COLO668 (cell line): Measurements from ENCODE around the gene KMT2E.

ENCODE experiments used
- DNase-seq: peaks from one replicate; lab custom pipeline; 2025; ENCODE audit not compliant: unreplicated experiment; lab: John Stamatoyannopoulos, UW

KMT2E gene

DNA sequence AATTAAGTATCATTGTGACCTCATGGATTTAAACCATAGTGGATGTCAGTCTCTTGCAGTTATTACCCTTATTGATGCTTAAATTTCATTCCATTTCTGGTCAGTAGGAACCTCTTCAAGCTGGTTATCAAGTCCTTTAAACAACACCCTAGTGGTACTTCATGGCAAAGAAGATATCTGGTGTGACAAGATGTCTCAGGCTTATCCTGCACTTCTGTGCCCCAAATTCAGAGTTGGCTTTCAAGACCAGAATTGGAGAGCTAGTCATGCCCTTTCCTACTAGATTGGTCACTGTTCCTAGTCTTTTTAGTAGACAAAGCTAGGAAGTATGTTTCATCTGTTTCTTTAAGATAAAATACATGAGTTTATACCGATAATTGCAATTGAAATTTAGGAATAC, 54.9 kb downstream of the KMT2E start:
- no peak for DNase-seq

DNA sequence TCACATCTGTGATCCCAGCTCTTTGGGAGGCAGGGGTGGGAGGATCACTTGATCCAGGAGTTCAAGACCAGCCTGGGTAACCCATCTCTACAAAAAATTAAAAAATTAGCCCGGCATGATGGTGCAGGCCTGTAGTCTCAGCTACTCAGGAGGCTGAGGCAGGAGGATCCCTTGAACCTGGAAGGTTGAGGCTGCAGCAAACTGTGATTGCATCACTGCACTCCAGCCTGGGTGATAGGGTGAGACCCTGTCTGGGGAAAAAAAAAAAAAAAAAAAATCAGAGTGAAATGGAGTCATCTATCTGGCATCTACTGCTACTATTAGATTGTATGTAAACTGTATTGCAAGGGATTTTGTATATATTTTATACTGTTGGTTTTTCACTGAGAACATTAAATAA, 59.1 kb downstream of the KMT2E start:
- no peak for DNase-seq

DNA sequence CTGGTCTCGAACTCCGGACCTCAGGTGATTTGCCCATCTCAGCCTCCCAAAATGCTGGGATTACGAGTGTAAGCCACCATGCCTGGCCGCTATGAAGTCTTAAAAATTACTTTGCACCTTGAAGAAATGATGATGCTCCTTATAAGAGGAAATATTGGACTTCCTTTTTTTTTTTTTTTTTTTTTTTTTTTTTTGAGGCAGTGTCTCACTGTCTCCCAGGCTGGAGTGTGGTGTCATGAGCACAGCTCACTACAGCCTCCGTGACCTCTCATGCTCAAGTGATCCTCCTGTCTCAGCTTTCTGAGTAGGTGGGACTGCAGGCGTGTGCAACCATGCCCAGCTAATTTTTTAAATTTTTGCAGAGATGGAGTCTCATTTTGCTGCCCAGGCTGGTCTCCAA, 65.3 kb downstream of the KMT2E start:
- DNase-seq: no peak

DNA sequence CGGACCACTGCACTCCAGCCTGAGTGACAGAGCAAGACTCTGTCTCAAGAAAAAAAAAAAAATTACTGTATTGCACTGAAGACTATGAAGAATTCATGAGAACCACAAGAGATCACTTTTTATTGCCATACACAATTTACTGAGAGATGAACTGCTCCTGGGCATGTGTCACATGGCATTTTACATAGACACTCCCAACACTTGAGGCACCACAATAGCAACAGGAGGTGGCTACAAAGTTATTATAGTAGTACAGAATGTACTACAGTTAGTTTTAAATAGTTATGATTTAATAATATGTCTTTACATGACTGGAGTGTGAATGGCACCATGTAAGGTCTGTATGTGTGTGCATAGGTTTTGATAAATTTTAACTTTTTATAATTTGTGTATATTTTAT, 70.6 kb downstream of the KMT2E start:
- DNase-seq: no peak

DNA sequence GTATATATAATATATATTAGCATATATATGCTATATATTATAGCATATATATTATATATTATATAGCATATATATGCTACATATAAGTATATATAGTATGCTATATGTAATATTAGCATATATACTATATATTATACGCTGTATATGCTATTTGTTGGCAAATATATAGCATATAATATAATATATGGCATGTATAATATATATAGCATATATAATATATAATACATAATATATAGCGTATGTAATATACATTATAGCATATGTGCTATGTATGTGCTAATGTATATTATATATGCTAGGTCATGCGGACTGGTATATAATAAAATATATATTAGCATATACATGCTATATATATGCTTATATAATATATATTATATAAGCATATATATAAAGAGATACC, 72.8 kb downstream of the KMT2E start:
- DNase-seq: no peak

DNA sequence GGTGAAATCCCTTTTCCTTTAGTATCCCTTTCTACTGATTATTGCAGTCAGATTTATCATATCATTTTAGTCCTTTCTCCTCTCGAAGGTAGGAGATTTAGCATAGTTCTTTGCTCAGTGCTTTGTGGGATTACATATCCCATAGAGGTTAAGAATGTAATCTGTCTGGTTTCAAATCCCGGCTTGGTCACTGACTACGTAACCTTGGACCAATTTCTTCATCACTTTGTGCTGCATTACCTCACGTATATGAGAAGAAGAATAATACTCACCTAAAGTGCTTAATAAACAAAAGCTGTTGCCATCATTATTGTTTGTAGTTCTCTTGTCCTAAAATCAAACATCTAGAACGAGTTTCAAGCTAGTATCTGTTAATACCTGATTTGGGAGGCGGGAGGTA, 74.0 kb downstream of the KMT2E start:
- DNase-seq: no peak

DNA sequence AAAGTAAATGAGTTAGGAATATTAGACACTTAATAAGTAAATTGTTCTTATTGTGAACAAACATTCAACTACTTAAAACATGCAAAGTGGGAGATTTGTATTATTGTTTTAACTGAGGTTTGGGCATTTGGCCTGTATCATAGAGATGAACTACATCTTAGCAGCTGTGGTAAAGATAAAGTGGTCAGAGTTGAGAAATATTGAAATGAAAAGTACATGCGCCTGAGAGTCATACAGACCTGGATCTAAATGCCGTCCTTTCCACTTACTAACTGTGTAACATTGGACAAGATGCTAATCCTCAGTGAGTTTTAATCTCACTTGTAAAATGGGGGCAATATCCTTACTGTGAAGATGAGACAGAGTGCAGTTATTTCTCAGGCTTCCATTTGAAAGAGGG, 74.5 kb downstream of the KMT2E start:
- no peak for DNase-seq

DNA sequence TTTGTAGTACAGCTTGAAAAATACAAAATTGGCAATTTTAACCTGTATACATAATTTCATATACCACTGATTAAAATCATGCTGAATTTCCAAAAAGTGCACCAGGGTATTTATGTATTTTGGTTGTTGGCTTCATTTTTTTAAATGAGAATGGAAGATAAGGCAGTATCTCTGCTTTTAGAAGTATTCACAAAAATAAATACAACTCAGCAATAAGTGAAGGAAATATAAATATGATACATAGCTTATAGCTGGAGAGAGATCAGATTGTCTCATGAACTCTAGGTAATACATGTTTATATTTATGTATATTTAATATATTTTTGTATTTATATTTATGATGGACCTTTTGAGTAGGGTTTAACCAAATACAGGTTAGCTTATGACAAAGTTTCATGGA, 81.0 kb downstream of the KMT2E start:
- no peak for DNase-seq

DNA sequence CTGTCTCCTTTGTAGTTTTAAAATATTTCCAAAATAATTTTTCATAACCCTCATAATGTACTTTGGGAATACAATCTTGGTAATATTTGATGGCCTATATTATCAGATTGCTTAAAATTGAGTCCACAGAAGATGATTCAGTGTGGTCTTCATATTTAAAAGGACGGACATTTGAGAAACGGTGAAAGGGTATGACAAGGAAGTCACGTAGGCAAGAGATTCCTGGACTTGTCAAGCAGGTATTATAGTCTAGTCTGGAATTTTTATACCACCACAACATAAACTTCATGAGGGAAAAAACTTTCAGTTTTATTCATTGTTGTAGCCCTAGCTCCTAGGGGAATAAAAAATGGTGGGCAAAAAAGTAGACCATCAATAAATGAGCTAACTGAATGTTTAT, 82.3 kb downstream of the KMT2E start:
- DNase-seq: no peak

DNA sequence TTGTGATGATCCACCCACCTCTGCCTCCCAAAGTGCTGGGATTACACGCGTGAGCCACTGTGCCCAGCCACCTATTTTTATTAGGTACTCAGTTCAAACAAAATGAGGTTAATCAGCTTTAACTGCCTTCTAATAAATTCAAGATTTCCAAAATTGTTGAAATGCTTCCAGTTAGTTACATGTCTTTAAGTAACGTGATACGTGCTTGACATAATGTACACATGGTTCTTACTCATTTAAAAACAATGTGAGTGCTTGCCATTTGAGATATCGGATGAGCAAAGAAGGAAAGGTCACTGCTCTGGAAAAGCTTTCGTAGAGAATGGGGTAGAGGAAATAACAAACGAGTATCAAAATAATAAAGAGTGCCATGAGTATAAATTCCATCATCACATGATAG, 83.6 kb downstream of the KMT2E start:
- DNase-seq: no peak

DNA sequence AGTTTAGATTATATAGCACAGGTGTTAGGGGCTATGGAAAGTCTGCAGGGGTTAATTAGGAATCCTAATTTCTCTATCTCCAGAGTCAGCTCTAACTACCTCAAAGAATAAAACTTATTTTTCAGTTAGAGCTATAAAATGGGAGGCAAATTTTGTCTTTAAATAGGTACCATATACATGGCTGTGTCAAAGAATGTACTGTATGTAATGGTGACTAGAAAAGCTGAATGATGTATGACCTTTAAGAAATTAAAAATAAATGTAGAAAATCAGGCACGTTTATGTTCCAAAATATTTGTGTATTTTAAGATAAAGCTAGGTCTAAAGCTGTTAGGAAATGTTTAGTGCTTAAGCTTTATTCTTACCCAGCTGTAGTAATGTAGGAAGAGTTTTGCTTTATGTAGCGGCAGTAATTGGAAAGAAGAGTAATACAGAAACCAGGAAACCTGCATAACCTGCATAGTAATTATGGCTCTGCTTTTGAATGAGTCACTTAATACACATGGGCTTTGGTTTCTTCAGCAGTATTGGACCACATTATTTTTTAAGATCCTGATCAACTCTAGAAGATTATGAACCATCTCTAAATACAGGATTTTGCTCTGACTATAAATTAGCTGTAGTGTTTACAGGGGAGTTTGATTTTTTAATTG, 85.0 kb downstream of the KMT2E start:
- DNase-seq: no peak

DNA sequence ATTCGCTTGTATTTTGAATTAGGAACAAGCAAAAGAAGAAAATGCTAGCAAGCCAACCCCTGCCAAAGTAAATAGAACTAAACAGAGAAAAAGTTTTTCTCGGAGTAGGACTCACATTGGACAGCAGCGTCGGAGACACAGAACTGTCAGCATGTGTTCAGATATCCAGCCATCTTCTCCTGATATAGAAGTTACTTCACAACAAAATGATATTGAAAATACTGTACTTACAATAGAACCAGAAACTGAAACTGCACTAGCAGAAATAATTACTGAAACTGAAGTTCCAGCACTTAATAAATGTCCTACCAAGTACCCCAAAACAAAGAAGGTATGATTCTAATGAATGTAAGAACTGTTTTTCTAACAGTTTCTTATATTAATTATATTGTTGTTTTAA, 87.9 kb downstream of the KMT2E start:
- no peak for DNase-seq

DNA sequence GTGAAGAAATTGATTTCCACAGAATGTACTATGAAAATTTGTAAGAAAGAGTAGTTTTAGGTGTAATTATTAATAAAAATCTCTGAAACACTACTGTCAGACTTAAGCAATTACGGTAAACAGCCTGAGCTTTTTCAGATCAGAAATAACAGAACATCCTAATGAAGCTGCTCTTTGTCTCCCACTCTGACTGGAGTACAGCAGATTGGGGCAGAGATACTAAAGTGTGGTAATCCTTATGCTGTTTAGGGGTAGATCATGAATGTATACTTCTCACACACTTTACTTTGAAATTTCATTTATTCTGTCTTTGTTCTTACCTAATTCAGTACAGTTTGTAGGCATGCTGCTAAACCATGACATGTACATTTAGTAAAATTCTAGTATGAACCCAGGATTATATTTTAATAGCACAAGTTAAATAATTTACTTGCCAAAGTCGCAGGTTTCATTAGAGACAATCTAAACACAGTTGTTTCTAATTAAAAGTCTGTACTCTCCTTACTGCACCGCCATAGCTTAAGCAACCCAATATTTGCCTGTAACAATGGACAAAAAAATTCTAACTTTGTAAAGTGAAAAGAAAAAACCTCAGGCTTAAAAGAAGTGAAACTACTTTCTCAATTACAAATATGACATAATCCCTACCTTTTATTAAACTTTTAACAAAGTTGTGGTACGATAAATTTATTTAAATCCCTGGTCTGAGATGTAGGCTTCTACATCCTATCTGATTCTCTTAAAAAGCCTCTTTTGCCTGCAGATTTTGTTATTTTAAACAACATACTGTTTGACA, 88.8 kb downstream of the KMT2E start:
- DNase-seq: no peak

DNA sequence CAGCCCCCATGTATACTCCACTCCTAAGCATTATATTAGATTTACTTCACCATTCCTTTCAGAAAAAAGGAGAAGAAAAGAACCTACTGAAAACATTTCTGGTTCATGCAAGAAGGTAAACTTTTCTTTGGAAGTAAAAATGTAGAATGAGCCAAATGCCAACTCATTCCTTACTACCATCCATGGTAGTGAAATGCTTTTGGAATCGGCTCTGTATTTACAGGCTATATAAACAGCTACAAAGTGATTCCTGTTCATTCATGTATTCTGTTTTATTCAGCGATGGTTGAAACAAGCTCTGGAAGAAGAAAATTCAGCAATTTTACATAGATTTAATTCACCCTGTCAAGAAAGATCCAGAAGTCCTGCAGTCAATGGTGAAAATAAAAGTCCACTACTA, 91.6 kb downstream of the KMT2E start:
- no peak for DNase-seq

DNA sequence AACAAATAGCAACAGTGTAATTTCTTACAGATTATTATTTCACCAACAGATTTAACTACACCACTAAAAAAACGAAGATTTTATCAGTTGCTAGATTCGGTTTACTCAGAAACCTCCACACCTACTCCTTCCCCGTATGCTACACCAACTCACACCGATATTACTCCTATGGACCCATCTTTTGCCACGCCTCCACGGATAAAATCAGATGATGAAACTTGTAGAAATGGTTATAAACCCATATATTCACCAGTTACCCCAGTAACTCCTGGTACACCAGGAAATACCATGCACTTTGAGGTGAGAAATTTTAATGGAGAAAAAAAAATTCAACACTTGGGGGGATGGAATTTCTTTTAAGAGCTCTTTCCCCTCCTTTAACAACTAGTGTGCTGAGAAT, 92.5 kb downstream of the KMT2E start:
- no peak for DNase-seq

DNA sequence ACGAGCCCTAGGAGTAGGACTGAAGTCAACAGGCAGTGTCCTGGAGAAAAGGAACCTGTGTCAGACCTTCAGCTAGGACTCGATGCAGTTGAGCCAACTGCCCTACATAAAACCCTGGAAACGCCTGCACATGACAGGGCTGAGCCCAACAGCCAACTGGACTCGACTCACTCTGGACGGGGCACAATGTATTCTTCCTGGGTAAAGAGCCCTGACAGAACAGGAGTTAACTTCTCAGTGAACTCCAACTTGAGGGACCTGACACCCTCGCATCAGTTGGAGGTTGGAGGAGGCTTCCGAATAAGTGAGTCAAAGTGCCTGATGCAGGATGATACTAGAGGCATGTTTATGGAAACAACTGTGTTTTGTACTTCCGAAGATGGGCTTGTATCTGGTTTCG, 93.5 kb downstream of the KMT2E start:
- no peak for DNase-seq

DNA sequence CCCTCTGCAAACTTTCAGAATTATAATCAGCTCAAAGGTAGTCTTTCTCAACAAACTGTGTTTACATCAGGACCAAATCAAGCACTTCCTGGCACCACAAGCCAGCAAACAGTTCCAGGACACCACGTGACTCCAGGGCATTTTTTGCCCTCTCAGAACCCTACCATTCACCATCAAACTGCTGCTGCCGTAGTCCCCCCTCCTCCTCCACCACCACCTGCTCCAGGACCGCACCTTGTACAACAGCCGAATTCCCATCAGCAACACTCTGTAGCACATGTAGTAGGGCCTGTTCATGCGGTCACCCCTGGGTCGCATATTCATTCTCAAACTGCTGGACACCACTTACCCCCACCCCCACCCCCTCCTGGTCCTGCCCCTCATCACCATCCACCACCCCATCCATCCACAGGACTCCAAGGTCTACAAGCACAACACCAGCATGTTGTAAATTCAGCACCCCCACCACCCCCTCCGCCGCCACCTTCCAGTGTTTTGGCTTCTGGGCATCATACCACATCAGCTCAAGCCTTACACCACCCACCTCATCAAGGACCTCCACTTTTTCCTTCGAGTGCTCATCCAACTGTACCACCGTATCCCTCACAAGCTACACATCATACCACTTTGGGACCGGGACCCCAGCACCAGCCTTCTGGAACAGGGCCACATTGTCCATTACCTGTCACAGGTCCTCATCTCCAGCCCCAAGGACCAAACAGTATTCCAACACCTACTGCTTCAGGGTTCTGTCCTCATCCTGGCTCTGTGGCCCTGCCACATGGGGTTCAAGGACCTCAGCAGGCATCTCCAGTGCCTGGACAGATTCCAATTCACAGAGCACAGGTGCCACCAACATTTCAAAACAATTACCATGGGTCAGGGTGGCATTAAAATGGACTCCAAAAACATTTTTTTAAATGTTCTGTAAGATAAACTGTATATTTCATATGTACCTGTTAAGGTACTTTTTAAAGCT, 98.7 kb downstream of the KMT2E start:
- DNase-seq: no peak

DNA sequence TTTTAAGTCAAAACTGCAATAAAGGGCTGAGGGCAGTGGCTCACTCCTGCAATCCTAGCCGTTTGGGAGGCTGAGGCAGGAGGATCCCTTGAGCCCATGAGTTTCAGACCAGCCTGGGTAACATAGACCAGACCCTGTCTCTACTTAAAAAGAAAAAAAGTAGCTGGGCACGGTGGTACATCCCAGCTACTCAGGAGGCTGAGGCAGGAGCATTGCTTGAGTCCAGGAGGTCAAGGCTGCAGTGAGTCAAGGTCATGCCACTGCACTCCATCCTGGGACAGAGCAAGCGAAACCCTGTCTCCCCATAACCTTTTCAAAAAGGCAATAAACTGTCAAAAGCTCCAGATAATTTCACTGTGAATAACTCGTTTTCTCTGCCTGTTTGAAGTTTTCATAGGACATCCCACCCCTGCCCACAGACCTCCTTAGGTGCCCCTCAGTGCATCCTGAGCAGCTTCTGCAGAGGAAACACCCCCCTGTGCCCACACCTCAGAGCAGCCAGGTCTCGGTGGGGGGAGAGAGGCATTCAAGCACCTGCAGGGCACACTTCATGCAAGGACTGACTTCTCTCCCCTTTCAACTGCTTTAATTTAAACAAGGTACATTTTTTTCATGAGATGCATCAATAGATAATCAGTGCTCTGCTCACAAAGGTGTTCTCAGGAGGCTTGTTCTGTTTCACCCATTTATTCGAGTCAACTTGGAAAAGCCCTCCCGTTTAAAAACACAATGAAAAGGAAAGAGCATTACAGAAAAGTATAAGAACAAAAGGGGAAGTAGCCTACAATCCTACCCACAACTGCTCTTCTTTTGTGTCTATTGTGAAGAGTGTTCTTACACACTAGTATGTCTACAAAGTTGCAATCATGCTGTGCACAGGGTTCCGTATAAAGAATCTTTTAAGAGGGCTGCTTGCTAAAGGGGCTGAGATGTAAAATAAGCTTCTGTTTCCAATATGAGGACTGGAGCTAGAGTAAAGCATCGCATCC, 104.9 kb downstream of the KMT2E start:
- no peak for DNase-seq

DNA sequence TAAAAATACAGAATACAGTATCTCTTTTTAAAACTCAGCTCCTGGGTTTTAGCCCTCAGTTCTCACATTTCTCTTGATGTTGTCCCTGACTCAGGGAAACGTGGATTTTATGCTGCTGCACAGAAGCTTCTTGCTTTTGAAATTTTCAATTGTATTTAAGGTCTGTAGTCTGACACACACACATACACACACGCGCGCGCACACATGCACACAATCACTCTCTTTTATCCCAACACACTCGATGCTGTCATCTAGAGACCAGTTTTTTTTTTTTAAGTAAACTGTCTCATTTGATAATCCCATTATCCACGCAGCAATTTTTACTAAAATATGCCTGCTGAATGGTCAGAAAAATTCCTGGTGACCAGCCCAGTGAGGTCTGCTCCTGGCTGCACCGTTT, 108.6 kb downstream of the KMT2E start:
- no peak for DNase-seq

DNA sequence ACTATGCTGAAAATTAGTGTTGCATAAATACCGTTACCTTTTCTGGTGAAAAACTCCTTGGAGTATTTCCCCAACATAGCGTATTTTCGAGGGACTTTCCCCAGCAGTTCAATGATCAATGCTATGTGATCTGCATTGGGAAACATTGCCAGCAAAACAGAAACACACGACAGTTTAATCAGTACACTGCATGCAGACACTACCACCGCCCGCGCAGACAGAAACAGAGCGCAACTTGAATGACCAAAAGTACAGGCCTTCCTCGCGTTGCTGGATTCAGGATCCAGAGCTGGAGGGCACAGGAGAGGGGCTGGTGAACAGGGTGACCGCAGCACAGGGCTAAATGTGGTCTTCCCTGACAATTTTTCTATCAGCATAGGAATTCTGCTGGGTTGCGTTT, 111.7 kb downstream of the KMT2E start:
- no peak for DNase-seq
